SK-N-SH (cell line): ENCODE measurements around the gene NAPB. TPM values are rescaled to one million over a fixed set of nuclear protein-coding genes. Genes with fewer than 3 reads are reported as not detected.

Experiments used
- CTCF ChIA-PET: fragments of 300-600, 350-600 bp; formaldehyde crosslinking; extraction: SDS; loops from one replicate; lab custom pipeline; 2021; lab: Yijun Ruan, JAX
- POLR2A ChIA-PET: fragments of 350-600 bp; sonication (Branson Sonifier 250); formaldehyde crosslinking; extraction: SDS; loops from one replicate; lab custom pipeline; 2020; ENCODE audit warnings: antibody characterized with exemption, inconsistent platforms; lab: Yijun Ruan, JAX
- DNase-seq: peaks from one replicate; pipeline ENCODE4 v3.0.0; 2012
- H2AFZ ChIP-seq: fragments of 200-600 bp; sonication (generic); 2 replicates; pipeline ENCODE4 v1.8.1; 2016; ENCODE audit warnings: antibody characterized with exemption, mild to moderate bottlenecking, low read depth
- H3F3A ChIP-seq: fragments of 200-600 bp; sonication (generic); replicated peaks from 2 replicates; pipeline ENCODE3; 2016; ENCODE audit warnings: antibody characterized with exemption, mild to moderate bottlenecking; ENCODE audit not compliant: insufficient read depth
- H3K27ac ChIP-seq, 2 experiments: fragments of 200-500 bp in 1 of 2; fragments of 200-600 bp in 1 of 2; sonication (Bioruptor generic) in 1 of 2; sonication (generic), shearing (Covaris generic) in 1 of 2; 2 replicates each; pipeline versions ENCODE4 v1.5.1 to v1.6.1; 2014 to 2016; ENCODE audit warnings: low read depth in 2 of 2, inconsistent platforms in 1 of 2, low read length in 1 of 2, mild to moderate bottlenecking in 1 of 2, mixed read lengths in 1 of 2
- H3K27me3 ChIP-seq: fragments of 200-600 bp; sonication (generic), shearing (Covaris generic); 2 replicates; pipeline ENCODE4 v1.6.1; 2016; ENCODE audit warnings: mixed run types; ENCODE audit not compliant: insufficient read depth
- H3K36me3 ChIP-seq, 2 experiments: fragments of 200-500 bp in 1 of 2; fragments of 200-600 bp in 1 of 2; sonication (Bioruptor generic) in 1 of 2; sonication (generic) in 1 of 2; replicated peaks in 1 of 2; 2 replicates each; pipeline versions ENCODE3 to v1.5.1; 2014 to 2016; ENCODE audit warnings: low read length in 1 of 2, mild to moderate bottlenecking in 1 of 2; ENCODE audit not compliant: insufficient read depth in 2 of 2, control insufficient read depth in 1 of 2
- H3K4me1 ChIP-seq, 2 experiments: fragments of 200-500 bp in 1 of 2; fragments of 200-600 bp in 1 of 2; sonication (Bioruptor generic) in 1 of 2; sonication (generic), shearing (Covaris generic) in 1 of 2; 2 replicates each; pipeline versions ENCODE4 v1.5.1 to v1.6.1; 2014 to 2016; ENCODE audit warnings: low read depth in 1 of 2, low read length in 1 of 2, mixed run types in 1 of 2; ENCODE audit not compliant: insufficient read depth in 2 of 2, control insufficient read depth in 1 of 2
- H3K4me2 ChIP-seq: fragments of 200-600 bp; sonication (generic), shearing (Covaris generic); 2 replicates; pipeline ENCODE4 v1.6.1; 2017; ENCODE audit warnings: mixed run types
- H3K4me3 ChIP-seq, 2 experiments: fragments of 200-500 bp in 1 of 2; fragments of 200-600 bp in 1 of 2; sonication (Bioruptor generic) in 1 of 2; sonication (generic), shearing (Covaris generic) in 1 of 2; 2 replicates each; pipeline versions ENCODE4 v1.5.1 to v1.8.1; 2014 to 2016; ENCODE audit warnings: low read depth in 2 of 2, inconsistent platforms in 1 of 2, low read length in 1 of 2, mild to moderate bottlenecking in 1 of 2, mixed read lengths in 1 of 2, moderate library complexity in 1 of 2
- H3K79me2 ChIP-seq: fragments of 200-600 bp; sonication (generic); 2 replicates; pipeline ENCODE4 v1.8.1; 2017; ENCODE audit warnings: mild to moderate bottlenecking; ENCODE audit not compliant: insufficient read depth
- H3K9ac ChIP-seq: fragments of 200-600 bp; sonication (generic); 2 replicates; pipeline ENCODE4 v1.6.1; 2017; ENCODE audit warnings: mixed run types
- H3K9me2 ChIP-seq: fragments of 200-600 bp; sonication (generic); 2 replicates; pipeline ENCODE4 v1.6.1; 2017; ENCODE audit warnings: mixed run types
- H3K9me3 ChIP-seq: fragments of 200-600 bp; sonication (generic); 2 replicates; pipeline ENCODE4 v1.6.1; 2017; ENCODE audit warnings: mixed run types, mild to moderate bottlenecking, moderate library complexity
- H4K20me1 ChIP-seq: fragments of 200-600 bp; sonication (generic); 2 replicates; pipeline ENCODE4 v1.6.1; 2017; ENCODE audit warnings: mild to moderate bottlenecking, mixed run types; ENCODE audit not compliant: insufficient read depth
- CHD2 ChIP-seq: fragments of 150-350 bp; IDR thresholded peaks from 2 replicates; pipeline ENCODE4 v1.6.1; 2018; ENCODE audit warnings: low read length; ENCODE audit not compliant: partially characterized antibody
- EP300 ChIP-seq, 2 experiments: IDR thresholded peaks; 2 replicates each; pipeline versions ENCODE4 v1.4.0 to v1.6.1; 2012; ENCODE audit warnings: borderline replicate concordance in 1 of 2, low read depth in 1 of 2, low read length in 1 of 2
- EZH2phosphoT487 ChIP-seq: fragments of 200-600 bp; sonication (generic); IDR thresholded peaks from 2 replicates; pipeline ENCODE4 v1.6.1; 2017; ENCODE audit warnings: low read depth, mixed run types, mild to moderate bottlenecking, antibody characterized with exemption, moderate library complexity, borderline replicate concordance
- FOSL2 ChIP-seq: IDR thresholded peaks from 2 replicates; pipeline ENCODE4 v1.4.0; 2012; ENCODE audit warnings: low read depth, mild to moderate bottlenecking, moderate library complexity, borderline replicate concordance
- MEF2A ChIP-seq: IDR thresholded peaks from 2 replicates; pipeline ENCODE4 v1.4.0; 2012; ENCODE audit warnings: low read depth, borderline replicate concordance
- MXI1 ChIP-seq: IDR thresholded peaks from 2 replicates; pipeline ENCODE4 v1.6.1; 2012; ENCODE audit warnings: mild to moderate bottlenecking, low read depth, low read length, improper control_type of control experiment
- NFIC ChIP-seq: IDR thresholded peaks from 2 replicates; pipeline ENCODE4 v1.4.0; 2012; ENCODE audit warnings: borderline replicate concordance
- POLR2AphosphoS5 ChIP-seq: IDR thresholded peaks from 2 replicates; pipeline ENCODE4 v1.6.1; 2012; ENCODE audit warnings: low read depth, low read length
- RAD21 ChIP-seq: IDR thresholded peaks from 2 replicates; pipeline ENCODE4 v1.6.1; 2012; ENCODE audit warnings: mild to moderate bottlenecking, low read length
- RCOR1 ChIP-seq: fragments of 150-350 bp; IDR thresholded peaks from 2 replicates; pipeline ENCODE4 v1.6.1; 2017; ENCODE audit warnings: antibody characterized with exemption, low read length
- RFX5 ChIP-seq: IDR thresholded peaks from 2 replicates; pipeline ENCODE4 v1.6.1; 2012; ENCODE audit warnings: mild to moderate bottlenecking, improper control_type of control experiment, low read length
- SIN3A ChIP-seq: IDR thresholded peaks from 2 replicates; pipeline ENCODE4 v1.6.1; 2012; ENCODE audit warnings: low read depth, mild to moderate bottlenecking, low read length, moderate library complexity, borderline replicate concordance
- SMC3 ChIP-seq: IDR thresholded peaks from 2 replicates; pipeline ENCODE4 v1.6.1; 2012; ENCODE audit warnings: low read depth, low read length, improper control_type of control experiment
- TCF12 ChIP-seq: IDR thresholded peaks from 2 replicates; pipeline ENCODE4 v1.4.0; 2012
- TEAD4 ChIP-seq: IDR thresholded peaks from 2 replicates; pipeline ENCODE4 v1.4.0; 2012; ENCODE audit warnings: mild to moderate bottlenecking, borderline replicate concordance; ENCODE audit not compliant: insufficient read depth
- WGBS: methylation state at CpG from one replicate; pipeline ENCODE4 v1.1.6; 2017; ENCODE audit warnings: low lambda C conversion rate; 5-methylcytosine and 5-hydroxymethylcytosine counted together
- polyA plus RNA-seq, 3 experiments: library from polyadenylated mRNA; depleted of rRNA; stranded (reverse); fragments of >200 nt; gene quantifications; 2 replicates each; pipeline ENCODE4 v1.2.3, GENCODE V29; 2012
- TF ChIP-seq, protein P1 (sequence below): fragments of 200-600 bp; sonication (generic); IDR thresholded peaks from 2 replicates; pipeline ENCODE4 v1.6.1; 2017; ENCODE audit warnings: antibody characterized with exemption, mild to moderate bottlenecking, moderate library complexity
- TF ChIP-seq, protein P2 (sequence below): IDR thresholded peaks from 2 replicates; pipeline ENCODE4 v1.4.0; 2012; ENCODE audit warnings: low read depth, borderline replicate concordance
- TF ChIP-seq, protein P3 (sequence below): fragments of 150-350 bp; IDR thresholded peaks from 2 replicates; pipeline ENCODE4 v1.6.1; 2016; ENCODE audit warnings: mild to moderate bottlenecking, low read depth, low read length
- TF ChIP-seq, protein P4 (sequence below): IDR thresholded peaks from 2 replicates; pipeline ENCODE4 v1.4.0; 2012; ENCODE audit warnings: low read depth

Gene NAPB
- polyA plus RNA-seq, 1 of the 3 experiments (the other 2 are of a cell fraction), result 3.0 TPM

DNA sequence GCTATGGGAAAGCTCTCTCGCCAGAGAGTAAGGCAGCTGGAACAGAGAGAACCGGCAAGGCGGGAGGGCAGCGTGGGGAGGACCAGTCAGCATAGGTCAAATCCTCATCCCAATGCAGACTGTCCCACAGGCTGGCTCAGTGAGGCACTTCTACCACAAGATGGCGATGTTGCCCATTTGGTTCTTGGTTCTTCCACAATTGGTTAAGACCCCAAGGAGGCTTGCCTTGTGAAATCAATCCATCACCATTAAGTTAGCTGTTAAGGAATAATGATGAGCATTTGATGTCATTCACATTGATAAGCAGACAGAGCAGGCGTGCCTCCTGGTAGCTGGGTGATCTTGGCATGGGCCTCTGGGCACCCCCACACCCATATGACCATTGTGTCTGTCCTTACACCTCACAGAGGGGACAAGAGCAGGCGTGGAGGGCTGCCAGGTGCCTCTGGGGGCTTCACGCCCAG lies 20.6 kb upstream of the NAPB start:
- Histone ChIP-seq H3K9me2 (no peaks in the 10 kb centered on the region), H3K4me3 (no peak overlapping the region; a peak in 1 of 4 replicates), H3K9me3 (no peaks in the 10 kb centered on the region), H3K27me3 (no peaks in the 10 kb centered on the region; the same call in none of the 2 replicates), H3K36me3 (no peaks in the 10 kb centered on the region), H3K27ac (no peak overlapping the region), H3K9ac (no peak overlapping the region), H4K20me1 (no peaks in the 10 kb centered on the region), H3K79me2 (no peaks in the 10 kb centered on the region), H2AFZ (no peak overlapping the region), H3F3A (no peaks in the 10 kb centered on the region), H3K4me1 (peaks cover 0 to 6% of the 10 kb centered on the region in 2 experiments; a peak in 2 of 4 replicates), H3K4me2 (no peak overlapping the region)
- POLR2A ChIA-PET, result no interaction called here
- CTCF ChIA-PET, result interaction anchor here (0.6 to 5.0 kb wide), 22 partner anchors 9 to 750 kb away, joined by 3 to 92 read pairs (median 4); partner anchors contain the start of genes CST11, CST9 and NAPB
- TF ChIP-seq NFIC (no peak), RAD21 (peak; percentile 75), SMC3 (peak; percentile 73)
- TF ChIP-seq, protein P1, sequence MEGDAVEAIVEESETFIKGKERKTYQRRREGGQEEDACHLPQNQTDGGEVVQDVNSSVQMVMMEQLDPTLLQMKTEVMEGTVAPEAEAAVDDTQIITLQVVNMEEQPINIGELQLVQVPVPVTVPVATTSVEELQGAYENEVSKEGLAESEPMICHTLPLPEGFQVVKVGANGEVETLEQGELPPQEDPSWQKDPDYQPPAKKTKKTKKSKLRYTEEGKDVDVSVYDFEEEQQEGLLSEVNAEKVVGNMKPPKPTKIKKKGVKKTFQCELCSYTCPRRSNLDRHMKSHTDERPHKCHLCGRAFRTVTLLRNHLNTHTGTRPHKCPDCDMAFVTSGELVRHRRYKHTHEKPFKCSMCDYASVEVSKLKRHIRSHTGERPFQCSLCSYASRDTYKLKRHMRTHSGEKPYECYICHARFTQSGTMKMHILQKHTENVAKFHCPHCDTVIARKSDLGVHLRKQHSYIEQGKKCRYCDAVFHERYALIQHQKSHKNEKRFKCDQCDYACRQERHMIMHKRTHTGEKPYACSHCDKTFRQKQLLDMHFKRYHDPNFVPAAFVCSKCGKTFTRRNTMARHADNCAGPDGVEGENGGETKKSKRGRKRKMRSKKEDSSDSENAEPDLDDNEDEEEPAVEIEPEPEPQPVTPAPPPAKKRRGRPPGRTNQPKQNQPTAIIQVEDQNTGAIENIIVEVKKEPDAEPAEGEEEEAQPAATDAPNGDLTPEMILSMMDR, result peak; percentile 89
- peak; percentile 75 for DNase-seq
- WGBS, result 10% methylated on average over 3 of the region's 8 CpGs

DNA sequence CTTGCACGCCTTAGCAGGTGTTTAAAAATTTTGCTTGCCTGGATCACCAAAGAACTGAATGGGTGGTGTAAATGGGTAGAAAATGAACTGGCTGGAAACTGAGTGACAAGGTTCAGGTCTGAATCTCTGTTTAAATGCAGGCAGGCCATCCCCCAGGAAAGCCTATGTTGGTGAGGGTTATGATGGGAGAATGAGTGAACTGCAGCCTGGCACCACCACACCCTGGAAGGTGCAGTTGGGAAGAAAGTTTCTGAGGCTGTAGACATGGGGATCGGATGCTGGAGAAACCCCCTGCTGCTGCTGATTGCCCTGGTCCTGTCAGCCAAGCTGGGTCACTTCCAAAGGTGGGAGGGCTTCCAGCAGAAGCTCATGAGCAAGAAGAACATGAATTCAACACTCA lies 18.7 kb upstream of the NAPB start:
- no peak overlapping the region for H3K27ac ChIP-seq
- no peak overlapping the region for H3K4me3 ChIP-seq
- H3K79me2 ChIP-seq, result no peaks in the 10 kb centered on the region
- H3K9ac ChIP-seq, result no peak overlapping the region
- H3K4me2 ChIP-seq, result no peak overlapping the region
- H3K9me2 ChIP-seq, result no peaks in the 10 kb centered on the region
- no peaks in the 10 kb centered on the region; the same call in none of the 2 replicates for H3K27me3 ChIP-seq
- TF ChIP-seq RCOR1 (no peak), POLR2AphosphoS5 (no peak), FOSL2 (no peak), MEF2A (no peak), EZH2phosphoT487 (no peak), RFX5 (no peak), TCF12 (no peak), MXI1 (no peak), SIN3A (no peak), CHD2 (no peak), TEAD4 (no peak), EP300 (IDR thresholded peaks at IDR 0.05; ENCODE audit: borderline replicate concordance in 1 of 2, low read depth in 1 of 2, low read length in 1 of 2) (no peak)
- TF ChIP-seq, protein P2, sequence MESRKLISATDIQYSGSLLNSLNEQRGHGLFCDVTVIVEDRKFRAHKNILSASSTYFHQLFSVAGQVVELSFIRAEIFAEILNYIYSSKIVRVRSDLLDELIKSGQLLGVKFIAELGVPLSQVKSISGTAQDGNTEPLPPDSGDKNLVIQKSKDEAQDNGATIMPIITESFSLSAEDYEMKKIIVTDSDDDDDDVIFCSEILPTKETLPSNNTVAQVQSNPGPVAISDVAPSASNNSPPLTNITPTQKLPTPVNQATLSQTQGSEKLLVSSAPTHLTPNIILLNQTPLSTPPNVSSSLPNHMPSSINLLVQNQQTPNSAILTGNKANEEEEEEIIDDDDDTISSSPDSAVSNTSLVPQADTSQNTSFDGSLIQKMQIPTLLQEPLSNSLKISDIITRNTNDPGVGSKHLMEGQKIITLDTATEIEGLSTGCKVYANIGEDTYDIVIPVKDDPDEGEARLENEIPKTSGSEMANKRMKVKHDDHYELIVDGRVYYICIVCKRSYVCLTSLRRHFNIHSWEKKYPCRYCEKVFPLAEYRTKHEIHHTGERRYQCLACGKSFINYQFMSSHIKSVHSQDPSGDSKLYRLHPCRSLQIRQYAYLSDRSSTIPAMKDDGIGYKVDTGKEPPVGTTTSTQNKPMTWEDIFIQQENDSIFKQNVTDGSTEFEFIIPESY, result no peak
- TF ChIP-seq, protein P3, sequence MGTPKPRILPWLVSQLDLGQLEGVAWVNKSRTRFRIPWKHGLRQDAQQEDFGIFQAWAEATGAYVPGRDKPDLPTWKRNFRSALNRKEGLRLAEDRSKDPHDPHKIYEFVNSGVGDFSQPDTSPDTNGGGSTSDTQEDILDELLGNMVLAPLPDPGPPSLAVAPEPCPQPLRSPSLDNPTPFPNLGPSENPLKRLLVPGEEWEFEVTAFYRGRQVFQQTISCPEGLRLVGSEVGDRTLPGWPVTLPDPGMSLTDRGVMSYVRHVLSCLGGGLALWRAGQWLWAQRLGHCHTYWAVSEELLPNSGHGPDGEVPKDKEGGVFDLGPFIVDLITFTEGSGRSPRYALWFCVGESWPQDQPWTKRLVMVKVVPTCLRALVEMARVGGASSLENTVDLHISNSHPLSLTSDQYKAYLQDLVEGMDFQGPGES, result no peak
- TF ChIP-seq, protein P4, sequence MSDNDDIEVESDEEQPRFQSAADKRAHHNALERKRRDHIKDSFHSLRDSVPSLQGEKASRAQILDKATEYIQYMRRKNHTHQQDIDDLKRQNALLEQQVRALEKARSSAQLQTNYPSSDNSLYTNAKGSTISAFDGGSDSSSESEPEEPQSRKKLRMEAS, result no peak
- no peak overlapping the region for H2AFZ ChIP-seq
- DNase-seq, result no peak
- WGBS, result 45% methylated on average over 2 of the region's 2 CpGs
- no peaks in the 10 kb centered on the region for H4K20me1 ChIP-seq
- H3K4me1 ChIP-seq, result peaks cover 0 to 11% of the 10 kb centered on the region in 2 experiments; a peak in 1 of 4 replicates
- H3F3A ChIP-seq, result no peaks in the 10 kb centered on the region
- ChIA-PET POLR2A (no interaction called here), CTCF (interaction anchor here (1.0 to 5.0 kb wide), 3 partner anchors 143 to 168 kb away, joined by 3 to 92 read pairs (median 4); partner anchors contain the start of gene CST9)
- no peaks in the 10 kb centered on the region for H3K36me3 ChIP-seq
- H3K9me3 ChIP-seq, result no peaks in the 10 kb centered on the region
